Activated T-helper 1 cell treated with Interleukin-2 at 50 U/mL for 16 hours (primary cell): ENCODE results near the gene OVCA2.
A peak's percentile ranks its signal among the peaks of the same experiment; 100 is the strongest.

Experiments
- DNase-seq: peaks from one replicate; pipeline ENCODE4 v3.0.0-alpha.2; 2020; ENCODE audit warnings: low read depth

OVCA2 gene

GRCh38 chr17:2013994-2014317, 27.9 kb upstream of the OVCA2 start:
- DNase-seq = no peak

- no peak for DNase-seq
These were observed 26.5 kb upstream of the OVCA2 start for GRCh38 chr17:2015314-2015713.

GRCh38 chr17:2016494-2016893, 25.3 kb upstream of the OVCA2 start:
- no peak for DNase-seq

- no peak for DNase-seq
These were observed 24.4 kb upstream of the OVCA2 start for GRCh38 chr17:2017274-2017941.

GRCh38 chr17:2018716-2019510, 22.9 kb upstream of the OVCA2 start:
- DNase-seq = no peak

GRCh38 chr17:2019723-2020122, 22.1 kb upstream of the OVCA2 start:
- no peak for DNase-seq

- no peak for DNase-seq
These were observed 21.1 kb upstream of the OVCA2 start for GRCh38 chr17:2020721-2021120.

- no peak for DNase-seq
These were observed 19.1 kb upstream of the OVCA2 start for GRCh38 chr17:2022647-2023240.

- no peak for DNase-seq
These were observed 18.6 kb upstream of the OVCA2 start for GRCh38 chr17:2023256-2023655.

GRCh38 chr17:2023692-2024571, 17.9 kb upstream of the OVCA2 start:
- no peak for DNase-seq

GRCh38 chr17:2024572-2025219, 17.1 kb upstream of the OVCA2 start:
- no peak for DNase-seq

GRCh38 chr17:2025220-2025621, 16.6 kb upstream of the OVCA2 start, which contains the start of gene RTN4RL1:
Gene RTN4RL1 (minus strand): TSS chr17:2025334. CDS start chr17:2024865, 469 bp downstream.
- peak; percentile 68 for DNase-seq

- no peak for DNase-seq
These were observed 16.1 kb upstream of the OVCA2 start for GRCh38 chr17:2025622-2026309.

GRCh38 chr17:2027528-2028233, 14.1 kb upstream of the OVCA2 start:
- no peak for DNase-seq

GRCh38 chr17:2028234-2028614, 13.6 kb upstream of the OVCA2 start:
- no peak for DNase-seq

- DNase-seq = no peak
These were observed 13.1 kb upstream of the OVCA2 start for GRCh38 chr17:2028737-2029136.

GRCh38 chr17:2029911-2030778, 11.7 kb upstream of the OVCA2 start, which contains the start of gene DPH1:
Gene DPH1 (plus strand): TSS chr17:2030153. CDS start chr17:2030170, 17 bp downstream.
- DNase-seq = peak; percentile 75

GRCh38 chr17:2030779-2031163, 11.1 kb upstream of the OVCA2 start:
- DNase-seq = no peak

- DNase-seq = no peak
These were observed 8.7 kb upstream of the OVCA2 start for GRCh38 chr17:2033153-2033552.
